ENCODE data around the gene KRTAP4-5. TPM values are rescaled to one million over a fixed set of nuclear protein-coding genes. Genes with fewer than 3 reads are reported as not detected.
"Not testable (repeated sequence)": the region's sequence is repeated elsewhere in the genome, so short reads cannot be mapped to it uniquely, and the experiment has no call there.

KRTAP4-5 gene
- not detected in 2 replicates for total RNA-seq (2014; rRNA removed; shearing (Covaris generic))
- not detected in 2 replicates for polyA plus RNA-seq (2014; cell fraction: nucleus; rRNA removed)

GRCh38 chr17:41149652-41149985, at the start of gene KRTAP4-5:
KRTAP4-5 (minus strand) TSS chr17:41149825; CDS start chr17:41149767, 58 bp downstream.
- no peak for DNase-seq (ENCODE audit: extremely low read depth, low read depth)

GRCh38 chr17:41196068-41196467, 46.4 kb upstream of the KRTAP4-5 start:
- DNase-seq (ENCODE audit: extremely low read depth, low read depth): no peak

GRCh38 chr17:41190328-41190727, 40.7 kb upstream of the KRTAP4-5 start:
- no peak for DNase-seq (ENCODE audit: extremely low read depth, low read depth)

- not testable (repeated sequence) for DNase-seq (ENCODE audit: extremely low read depth, low read depth)
Measured at GRCh38 chr17:41189837-41190318, 40.3 kb upstream of the KRTAP4-5 start, which contains the start of gene KRTAP9-1. KRTAP9-1 (plus strand) TSS chr17:41189887; CDS start chr17:41189887, 0 bp downstream.

DNA sequence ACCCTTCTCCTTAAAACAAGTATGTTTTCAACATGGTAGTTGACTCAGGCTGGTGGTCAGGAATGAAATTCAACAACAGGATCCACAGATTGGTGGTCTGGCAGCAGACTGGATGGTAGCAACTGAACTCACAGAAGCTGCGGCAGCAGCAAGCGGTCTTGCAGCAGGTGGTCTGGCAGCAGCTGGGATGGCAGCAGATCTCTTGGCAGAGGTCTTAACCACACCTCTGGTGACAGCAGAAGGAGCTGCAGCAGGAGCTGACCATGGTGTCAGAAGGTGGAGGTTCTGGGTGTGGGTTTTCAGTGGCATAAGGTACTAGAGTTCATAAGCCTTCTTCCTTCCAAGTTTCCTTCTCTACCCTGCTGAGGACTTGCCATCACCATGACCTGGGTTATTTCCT, 37.2 kb upstream of the KRTAP4-5 start:
- no peak for DNase-seq (ENCODE audit: extremely low read depth, low read depth)

GRCh38 chr17:41185001-41185400, 35.4 kb upstream of the KRTAP4-5 start:
- no peak for DNase-seq (ENCODE audit: extremely low read depth, low read depth)

- DNase-seq (ENCODE audit: extremely low read depth, low read depth): no peak
Measured at GRCh38 chr17:41184480-41184961, 34.9 kb upstream of the KRTAP4-5 start, which contains the start of gene KRTAP4-1. KRTAP4-1 (minus strand) TSS chr17:41184911; CDS start chr17:41184854, 57 bp downstream.

GRCh38 chr17:41178843-41179616, 29.4 kb upstream of the KRTAP4-5 start:
- DNase-seq (ENCODE audit: extremely low read depth, low read depth): no peak

- DNase-seq (ENCODE audit: extremely low read depth, low read depth): no peak
Measured at GRCh38 chr17:41178341-41178740, 28.7 kb upstream of the KRTAP4-5 start.

DNA sequence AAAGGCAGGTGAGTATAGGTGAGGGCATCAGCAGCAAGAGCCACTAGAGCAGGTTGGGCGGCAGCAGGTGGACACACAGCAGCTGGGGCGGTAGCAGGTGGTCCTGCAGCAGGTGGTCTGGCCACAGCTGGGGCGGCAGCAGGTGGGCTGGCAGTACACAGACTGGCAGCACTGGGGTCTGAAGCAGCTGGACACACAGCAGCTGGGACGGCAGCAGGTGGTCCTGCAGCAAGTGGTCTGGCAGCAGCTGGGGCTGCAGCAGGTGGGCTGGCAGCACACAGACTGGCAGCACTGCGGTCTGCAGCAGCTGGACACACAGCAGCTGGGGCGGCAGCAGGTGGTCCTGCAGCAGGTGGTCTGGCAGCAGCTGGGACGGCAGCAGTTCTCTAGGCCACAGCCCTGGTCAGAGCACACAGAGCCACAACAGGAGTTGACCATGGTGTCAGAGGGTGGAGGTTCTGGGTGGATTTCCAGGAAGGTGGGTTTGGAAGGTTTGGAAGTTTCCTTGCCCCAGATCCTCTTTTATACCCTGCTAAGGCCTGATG, 28.2 kb upstream of the KRTAP4-5 start, which contains the start of gene KRTAP4-2:
KRTAP4-2 (minus strand) TSS at position 495 of the 545 bp plus-strand sequence; CDS start at position 438, 57 bp downstream.
- no peak for DNase-seq (ENCODE audit: extremely low read depth, low read depth)

DNA sequence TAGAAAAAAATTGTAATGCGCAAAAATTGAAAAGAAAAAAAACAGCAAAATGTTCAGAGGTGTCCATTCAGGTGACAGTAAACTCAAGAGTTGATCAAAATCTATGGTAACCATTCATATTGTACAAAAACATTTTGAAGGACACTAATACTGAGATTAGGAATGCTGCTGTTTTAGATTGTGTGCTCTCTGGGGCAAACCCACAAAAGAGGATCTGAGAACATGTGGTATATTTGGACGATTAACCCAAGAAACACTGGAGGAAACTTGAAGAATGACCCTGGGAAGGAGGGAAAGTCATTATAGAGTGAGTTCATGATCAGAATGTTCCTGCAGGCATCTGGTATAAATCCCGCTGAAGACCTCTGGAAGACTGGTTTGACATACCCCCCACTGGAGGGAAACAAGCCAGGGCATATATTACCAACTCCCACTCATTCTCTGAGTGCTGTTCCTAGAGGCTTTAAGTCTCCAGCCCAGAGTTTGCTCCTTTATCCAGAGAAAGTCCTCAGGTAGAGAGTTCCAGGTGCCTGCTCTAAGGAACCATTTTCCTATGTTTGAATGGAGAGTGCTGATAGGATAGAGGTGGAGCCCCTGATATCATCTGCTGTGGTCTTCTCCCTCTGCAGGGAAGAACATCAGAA, 27.2 kb upstream of the KRTAP4-5 start:
- no peak for DNase-seq (ENCODE audit: extremely low read depth, low read depth)

DNA sequence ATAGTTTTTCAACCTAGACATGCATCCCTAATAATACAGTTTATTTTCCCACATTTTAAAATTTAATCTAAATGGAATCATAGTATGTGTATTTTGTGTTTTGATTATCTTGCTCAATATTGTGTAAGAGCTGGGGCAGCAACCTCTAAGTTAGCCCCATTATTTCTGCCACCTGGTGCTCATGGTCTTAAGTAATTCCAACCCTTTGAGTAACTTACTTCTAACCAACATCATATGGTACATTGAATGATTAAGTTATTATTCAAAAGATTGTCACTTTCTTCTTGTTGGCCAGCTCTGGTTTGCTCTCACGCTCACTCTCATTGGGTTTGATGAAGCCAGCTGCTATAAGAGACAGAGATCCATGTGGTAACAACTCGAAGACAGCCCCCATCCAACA, 22.3 kb upstream of the KRTAP4-5 start:
- DNase-seq (ENCODE audit: extremely low read depth, low read depth): no peak

GRCh38 chr17:41168121-41168520, 18.5 kb upstream of the KRTAP4-5 start, which contains the start of gene KRTAP4-3:
KRTAP4-3 (minus strand) TSS chr17:41168221; CDS start chr17:41168172, 49 bp downstream.
- DNase-seq (ENCODE audit: extremely low read depth, low read depth): no peak

DNA sequence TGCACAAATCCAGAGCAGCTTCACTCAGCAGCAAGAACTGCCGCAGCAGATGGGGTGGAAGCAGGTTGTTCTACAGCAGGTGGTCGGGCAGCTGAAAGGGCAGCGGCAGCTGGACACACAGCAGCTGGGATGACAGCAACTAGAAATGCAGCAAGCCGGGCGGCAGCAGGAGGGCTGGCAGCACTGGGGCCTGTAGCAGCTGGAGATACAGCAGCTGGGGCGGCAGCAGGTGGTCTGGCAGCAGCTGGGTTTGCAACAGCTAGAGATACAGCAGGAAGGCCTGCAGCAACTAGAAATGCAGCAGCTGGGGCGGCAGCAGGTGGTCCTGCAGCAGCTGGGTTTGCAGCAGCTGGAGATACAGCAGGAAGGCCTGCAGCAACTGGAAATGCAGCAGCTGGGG, 17.9 kb upstream of the KRTAP4-5 start:
- no peak for DNase-seq (ENCODE audit: extremely low read depth, low read depth)

- no peak for DNase-seq (ENCODE audit: extremely low read depth, low read depth)
Measured at GRCh38 chr17:41163828-41164227, 14.2 kb upstream of the KRTAP4-5 start.

GRCh38 chr17:41160648-41161047, 11.0 kb upstream of the KRTAP4-5 start, which contains the start of gene KRTAP4-4:
KRTAP4-4 (minus strand) TSS chr17:41160748; CDS start chr17:41160691, 57 bp downstream.
- DNase-seq (ENCODE audit: extremely low read depth, low read depth): no peak

DNA sequence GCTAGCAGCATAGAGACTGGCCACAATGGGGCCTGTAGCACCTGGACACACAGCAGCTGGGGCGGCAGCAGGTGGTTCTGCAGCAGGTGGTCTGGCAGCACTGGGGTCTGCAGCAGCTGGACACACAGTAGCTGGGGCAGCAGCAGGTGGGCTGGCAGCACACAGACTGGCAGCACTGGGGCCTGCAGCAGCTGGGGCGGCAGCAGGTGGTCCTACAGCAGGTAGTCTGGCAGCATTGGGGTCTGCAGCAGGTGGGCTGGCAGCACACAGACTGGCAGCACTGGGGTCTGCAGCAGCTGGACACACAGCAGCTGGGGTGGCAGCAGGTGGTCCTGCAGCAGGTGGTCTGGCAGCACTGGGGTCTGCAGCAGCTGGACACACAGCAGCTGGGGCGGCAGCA, 10.6 kb upstream of the KRTAP4-5 start:
- not testable (repeated sequence) for DNase-seq (ENCODE audit: extremely low read depth, low read depth)

DNA sequence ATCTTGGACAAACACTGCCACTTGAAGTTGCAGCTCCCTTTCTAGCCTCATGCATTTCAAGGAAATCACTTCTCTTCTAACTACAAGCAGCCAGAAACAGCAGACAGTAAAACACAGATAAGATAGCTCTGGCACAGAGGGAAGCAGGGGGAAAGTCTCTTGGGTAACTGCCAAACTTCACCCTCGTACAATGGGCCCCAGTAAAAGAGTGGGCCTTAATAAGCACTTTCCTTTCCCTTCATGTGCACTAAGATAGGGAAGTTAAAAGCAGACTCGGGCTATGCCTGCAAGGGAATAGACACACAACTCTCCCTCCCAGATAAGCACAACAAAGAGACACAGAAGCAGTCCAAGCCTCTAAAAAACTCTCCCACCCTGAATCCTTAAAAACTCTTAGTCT, 4.2 kb upstream of the KRTAP4-5 start:
- DNase-seq (ENCODE audit: extremely low read depth, low read depth): no peak

GRCh38 chr17:41151525-41151924, 1.9 kb upstream of the KRTAP4-5 start:
- DNase-seq (ENCODE audit: extremely low read depth, low read depth): no peak

DNA sequence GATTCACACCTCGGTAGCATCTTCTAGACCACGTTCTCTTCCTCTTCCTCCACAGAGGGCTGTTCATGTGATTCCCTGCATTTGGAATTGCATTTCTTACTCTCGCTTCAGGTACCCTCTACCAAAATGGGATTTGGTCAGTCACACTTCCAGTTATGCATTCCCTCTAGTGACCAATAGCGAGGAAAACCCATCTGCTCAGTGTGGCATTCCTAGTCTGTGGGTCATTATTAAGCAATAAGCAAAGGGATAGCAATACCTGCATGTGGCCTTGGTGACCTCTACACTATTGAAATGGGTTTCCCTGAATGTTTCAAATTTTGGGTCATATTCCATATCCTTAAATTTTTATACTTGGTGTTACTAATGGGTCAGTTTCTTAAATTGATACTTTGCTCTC, 401 bp upstream of the KRTAP4-5 start:
- DNase-seq (ENCODE audit: extremely low read depth, low read depth): no peak
